T-helper 1 cell treated with Interleukin-12 subunit alpha and Interleukin-12 subunit beta and Interleukin-4 antibody, amounts not matched to agents 30 μg/mL and 1 μg/mL, for 36 hours (primary cell): ENCODE data around the gene ADAMTS7.
"Not testable (repeated sequence)": the region's sequence is repeated elsewhere in the genome, so short reads cannot be mapped to it uniquely, and the experiment has no call there.

ENCODE experiments used
- H3K27ac Mint-ChIP-seq: one replicate; pipeline ENCODE4 v1.8.0; 2021; ENCODE audit warnings: mild to moderate bottlenecking, mixed read lengths
- H3K27me3 Mint-ChIP-seq: one replicate; pipeline ENCODE4 v1.8.0; 2021; ENCODE audit warnings: low read depth, mixed read lengths
- H3K36me3 Mint-ChIP-seq: one replicate; pipeline ENCODE4 v1.8.0; 2021; ENCODE audit warnings: low read depth, mixed read lengths
- H3K4me1 Mint-ChIP-seq: one replicate; pipeline ENCODE4 v1.8.0; 2021; ENCODE audit warnings: low read depth, mixed read lengths
- H3K4me3 Mint-ChIP-seq: one replicate; pipeline ENCODE4 v1.8.0; 2021; ENCODE audit warnings: mild to moderate bottlenecking, moderate library complexity, mixed read lengths
- H3K9me3 Mint-ChIP-seq: one replicate; pipeline ENCODE4 v1.8.0; 2021; ENCODE audit warnings: mixed read lengths

Gene ADAMTS7

DNA sequence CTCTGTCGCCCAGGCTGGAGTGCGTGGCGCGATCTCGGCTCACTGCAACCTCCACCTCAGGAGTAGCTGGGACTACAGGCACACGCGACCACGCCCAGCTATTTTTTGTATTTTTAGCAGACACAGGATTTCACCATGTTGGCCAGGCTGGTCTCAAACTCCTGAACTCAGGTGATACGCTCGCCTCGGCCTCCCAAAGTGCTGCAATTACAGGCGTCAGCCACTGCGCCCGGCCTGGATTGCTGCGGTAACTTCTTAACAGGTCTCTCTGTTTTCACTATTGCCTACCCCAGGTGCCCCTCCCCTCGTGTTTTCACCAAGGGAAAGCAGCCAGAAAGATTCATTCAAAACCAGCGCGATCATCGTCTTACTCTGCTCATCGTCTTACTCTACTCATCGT, 10.5 kb downstream of the ADAMTS7 start:
- Mint-ChIP-seq H3K27ac (no peak overlapping the region), H3K4me1 (no peaks in the 10 kb centered on the region), H3K4me3 (no peak overlapping the region), H3K9me3 (no peaks in the 10 kb centered on the region), H3K27me3 (no peaks in the 10 kb centered on the region), H3K36me3 (no peaks in the 10 kb centered on the region)

DNA sequence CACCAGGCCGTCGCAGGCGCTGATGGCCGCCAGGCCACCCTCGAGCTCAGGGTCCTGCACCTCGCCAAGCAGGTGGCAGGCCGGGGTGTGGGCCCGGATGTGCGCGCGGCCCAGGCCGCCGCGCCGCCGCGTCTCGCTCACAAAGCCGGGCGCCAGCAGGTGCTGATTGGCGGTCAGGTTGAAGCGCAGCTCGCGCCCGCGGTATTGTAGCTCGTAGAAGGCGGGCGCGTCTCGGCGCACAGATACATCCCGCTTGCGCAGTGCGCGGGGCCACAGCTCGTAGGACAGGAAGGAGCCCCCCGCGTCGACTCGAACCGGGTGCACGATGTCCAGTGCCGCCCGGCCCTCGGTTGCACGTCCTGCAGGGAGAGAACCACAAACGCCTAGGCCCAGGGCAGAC, 11.1 kb downstream of the ADAMTS7 start:
- H3K36me3 Mint-ChIP-seq = no peaks in the 10 kb centered on the region
- H3K4me1 Mint-ChIP-seq = no peaks in the 10 kb centered on the region
- H3K9me3 Mint-ChIP-seq = no peaks in the 10 kb centered on the region
- H3K4me3 Mint-ChIP-seq = no peak overlapping the region
- no peak overlapping the region for H3K27ac Mint-ChIP-seq
- no peaks in the 10 kb centered on the region for H3K27me3 Mint-ChIP-seq

- not testable (repeated sequence) for H3K36me3 Mint-ChIP-seq, H3K4me1 Mint-ChIP-seq, H3K9me3 Mint-ChIP-seq, H3K27ac Mint-ChIP-seq, H3K4me3 Mint-ChIP-seq, H3K27me3 Mint-ChIP-seq
Observed at GRCh38 chr15:78799102-78799501, 12.2 kb downstream of the ADAMTS7 start.

DNA sequence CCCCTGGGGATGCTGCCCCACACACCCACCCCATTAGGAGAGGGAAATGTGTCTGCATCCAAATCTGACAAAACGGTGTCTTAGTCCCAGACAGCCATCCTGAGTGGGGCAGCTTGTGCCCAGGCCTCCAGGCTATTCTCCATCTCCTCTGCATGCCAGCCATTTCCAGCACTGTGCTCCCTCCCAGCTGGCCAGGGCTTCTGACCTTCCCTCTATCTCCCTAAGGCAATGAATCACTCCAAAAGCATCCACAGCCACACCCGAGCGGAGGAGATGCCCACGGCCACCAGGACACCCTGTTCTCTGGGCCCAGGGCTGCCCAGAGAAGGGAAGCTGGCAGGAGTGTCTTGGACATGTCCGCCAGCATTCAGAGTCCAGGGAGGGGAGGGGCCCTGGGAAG, 12.9 kb downstream of the ADAMTS7 start:
- not testable (repeated sequence) for H3K27me3 Mint-ChIP-seq, H3K27ac Mint-ChIP-seq, H3K36me3 Mint-ChIP-seq, H3K4me3 Mint-ChIP-seq, H3K4me1 Mint-ChIP-seq, H3K9me3 Mint-ChIP-seq

DNA sequence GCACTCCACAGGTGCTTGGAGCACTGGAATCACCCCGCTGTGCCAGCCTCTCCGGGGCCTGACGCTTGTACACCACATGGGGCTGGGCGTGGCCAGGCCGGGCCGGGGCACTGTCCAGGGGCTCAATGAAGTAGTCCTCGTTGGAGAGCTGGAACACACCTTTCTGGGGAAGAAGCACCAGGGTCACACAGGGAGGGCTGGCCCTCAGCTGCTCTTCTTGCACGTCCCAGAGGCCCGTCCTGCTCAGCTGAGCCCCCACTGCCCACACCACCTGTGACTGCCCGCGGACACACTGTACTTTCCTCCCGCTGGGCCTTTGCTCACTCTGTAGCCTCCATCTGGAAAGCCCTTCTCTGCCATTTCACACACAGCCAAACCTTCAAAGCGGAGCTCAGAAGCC, 13.3 kb downstream of the ADAMTS7 start:
- H3K27me3 Mint-ChIP-seq = no peaks in the 10 kb centered on the region
- H3K4me1 Mint-ChIP-seq = no peaks in the 10 kb centered on the region
- H3K9me3 Mint-ChIP-seq = no peaks in the 10 kb centered on the region
- H3K4me3 Mint-ChIP-seq = no peak overlapping the region
- no peak overlapping the region for H3K27ac Mint-ChIP-seq
- H3K36me3 Mint-ChIP-seq = no peaks in the 10 kb centered on the region

- no peaks in the 10 kb centered on the region for H3K4me1 Mint-ChIP-seq
- H3K9me3 Mint-ChIP-seq = no peaks in the 10 kb centered on the region
Observed at GRCh38 chr15:78796510-78796909, 14.8 kb downstream of the ADAMTS7 start.

DNA sequence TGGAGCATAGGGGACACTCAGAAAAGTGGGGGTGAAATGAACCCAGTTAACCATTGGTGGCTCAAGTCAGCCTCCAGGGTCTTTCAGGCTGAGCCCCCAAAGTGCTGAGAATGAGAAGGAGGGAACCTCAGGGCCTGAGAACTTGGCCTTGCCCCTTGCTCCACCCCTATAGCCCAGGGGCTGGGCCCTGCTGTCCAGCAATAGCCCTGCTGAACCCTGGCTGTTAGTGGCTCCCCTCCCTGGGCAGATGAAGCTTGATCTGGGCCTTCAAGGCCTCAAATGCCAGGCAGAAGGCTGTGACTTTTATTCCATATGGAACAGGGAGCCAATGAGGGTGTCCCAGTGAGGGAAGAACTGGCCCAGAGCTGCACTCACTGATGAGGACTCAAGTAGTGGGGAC, 16.2 kb downstream of the ADAMTS7 start:
- Mint-ChIP-seq H3K27me3 (no peaks in the 10 kb centered on the region), H3K27ac (no peak overlapping the region), H3K9me3 (no peaks in the 10 kb centered on the region), H3K4me1 (peaks cover 2% of the 10 kb centered on the region), H3K4me3 (no peak overlapping the region), H3K36me3 (no peaks in the 10 kb centered on the region)

More at GRCh38 chr15:78796510-78796909, 14.8 kb downstream of the ADAMTS7 start:
- Mint-ChIP-seq H3K27ac (no peak overlapping the region), H3K36me3 (no peaks in the 10 kb centered on the region), H3K4me3 (no peak overlapping the region), H3K27me3 (no peaks in the 10 kb centered on the region)

DNA sequence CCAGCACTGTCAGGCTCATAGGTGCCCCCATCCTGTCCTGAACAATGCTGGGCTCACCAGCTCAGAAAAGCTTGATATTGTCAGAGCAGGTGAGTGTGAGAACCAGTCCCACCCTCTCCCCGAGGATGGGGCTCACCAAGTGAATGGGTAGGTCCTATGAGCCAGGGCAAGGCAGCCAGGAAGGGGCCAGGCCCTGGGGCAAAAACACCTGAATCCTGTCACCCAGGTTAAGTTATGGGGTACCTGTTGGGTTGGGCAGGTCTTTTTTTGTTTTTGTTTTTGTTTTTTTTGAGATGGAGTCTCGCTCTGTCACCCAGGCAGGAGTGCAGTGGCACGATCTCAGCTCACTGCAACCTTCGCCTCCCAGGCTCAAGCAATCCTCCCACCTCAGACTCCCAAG, 16.8 kb downstream of the ADAMTS7 start:
- H3K36me3 Mint-ChIP-seq, H3K4me1 Mint-ChIP-seq, H3K27ac Mint-ChIP-seq, H3K4me3 Mint-ChIP-seq, H3K9me3 Mint-ChIP-seq, H3K27me3 Mint-ChIP-seq: not testable (repeated sequence)

DNA sequence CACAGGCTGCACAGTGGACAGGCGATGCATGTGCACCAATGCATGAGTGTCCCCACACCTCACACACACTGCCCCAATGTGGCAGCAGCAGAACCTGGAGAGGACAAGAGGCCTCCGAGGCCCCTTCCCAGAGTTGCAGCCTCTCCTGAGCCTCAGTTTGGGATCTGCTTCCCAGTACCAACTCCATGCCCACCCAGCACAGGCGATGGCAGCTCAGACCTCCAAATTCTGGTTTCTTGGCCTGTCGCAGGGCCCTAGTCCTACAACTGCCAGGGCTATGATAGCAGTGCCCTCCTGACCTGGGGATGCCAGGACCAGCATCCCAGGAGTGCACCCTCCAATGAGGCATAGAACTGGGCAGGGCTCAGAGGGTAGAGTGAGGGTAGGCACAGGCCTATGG, 19.9 kb downstream of the ADAMTS7 start:
- no peak overlapping the region for H3K4me3 Mint-ChIP-seq
- no peaks in the 10 kb centered on the region for H3K36me3 Mint-ChIP-seq
- H3K27ac Mint-ChIP-seq = no peak overlapping the region
- H3K4me1 Mint-ChIP-seq = peaks cover 5% of the 10 kb centered on the region
- H3K27me3 Mint-ChIP-seq = peaks cover 3% of the 10 kb centered on the region
- H3K9me3 Mint-ChIP-seq = no peaks in the 10 kb centered on the region

GRCh38 chr15:78790027-78790426, 21.2 kb downstream of the ADAMTS7 start:
- H3K4me3 Mint-ChIP-seq = no peak overlapping the region
- peak overlapping the region; percentile 5 for H3K27ac Mint-ChIP-seq
- peaks cover 5% of the 10 kb centered on the region for H3K4me1 Mint-ChIP-seq
- peaks cover 7% of the 10 kb centered on the region for H3K27me3 Mint-ChIP-seq
- H3K36me3 Mint-ChIP-seq = no peaks in the 10 kb centered on the region
- H3K9me3 Mint-ChIP-seq = peaks cover under 1% of the 10 kb centered on the region

DNA sequence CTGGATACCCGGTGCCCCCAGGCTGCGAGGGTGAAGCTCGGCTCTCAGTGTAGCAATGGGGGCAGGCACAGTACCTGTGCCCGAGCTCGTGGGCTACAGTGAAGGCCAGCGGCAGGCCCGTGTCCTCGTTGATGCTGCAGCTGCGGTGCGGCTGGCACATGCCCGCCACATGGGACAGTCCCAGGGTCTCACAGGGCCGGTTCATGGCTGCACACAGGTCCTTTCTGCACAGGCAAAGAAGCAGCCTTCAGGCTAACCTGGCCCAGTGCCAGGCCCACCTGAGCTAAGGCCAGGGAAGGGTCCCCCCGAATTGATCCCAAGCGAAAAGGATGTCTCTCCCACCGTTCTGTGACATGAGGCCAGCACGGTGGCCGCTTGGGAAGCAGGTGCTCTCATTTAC, 21.6 kb downstream of the ADAMTS7 start:
- Mint-ChIP-seq H3K36me3 (no peaks in the 10 kb centered on the region), H3K9me3 (peaks cover 4% of the 10 kb centered on the region), H3K27me3 (peaks cover 11% of the 10 kb centered on the region), H3K27ac (no peak overlapping the region), H3K4me3 (no peak overlapping the region), H3K4me1 (peaks cover 5% of the 10 kb centered on the region)

DNA sequence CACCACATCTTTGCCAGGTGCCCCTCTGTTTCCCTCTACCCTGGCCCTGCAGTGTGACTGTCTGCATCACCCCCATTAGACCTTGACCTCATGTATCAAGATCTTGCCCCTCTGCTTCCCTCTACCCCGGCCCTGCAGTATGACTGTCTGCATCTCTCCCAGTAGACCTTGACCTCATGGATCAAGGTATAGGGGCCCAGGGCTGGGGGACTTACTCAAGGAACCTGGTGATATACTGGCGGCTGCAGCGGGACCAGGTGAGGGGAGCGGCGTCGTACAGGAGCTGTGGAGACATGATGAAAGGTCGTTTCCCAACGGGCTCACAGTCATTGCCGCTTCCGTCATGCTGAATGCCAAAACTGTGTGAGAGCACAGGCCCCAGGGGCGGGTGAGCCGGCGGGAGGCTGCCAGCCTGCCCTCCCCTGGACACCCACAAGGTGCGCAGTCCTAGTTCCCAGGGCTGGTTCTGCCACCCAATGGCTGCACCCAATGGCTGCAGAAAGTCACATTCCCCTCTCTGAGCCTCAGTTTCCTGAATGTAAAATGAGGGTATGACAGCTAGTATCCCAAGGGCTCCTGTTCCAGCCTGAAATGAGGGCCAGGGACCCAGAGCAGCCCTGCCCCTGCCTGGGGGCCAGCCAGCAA, 23.1 kb downstream of the ADAMTS7 start:
- H3K36me3 Mint-ChIP-seq = no peaks in the 10 kb centered on the region
- peaks cover 5% of the 10 kb centered on the region for H3K4me1 Mint-ChIP-seq
- H3K4me3 Mint-ChIP-seq = no peak overlapping the region
- H3K27me3 Mint-ChIP-seq = peaks cover 14% of the 10 kb centered on the region
- peaks cover 4% of the 10 kb centered on the region for H3K9me3 Mint-ChIP-seq
- no peak overlapping the region for H3K27ac Mint-ChIP-seq

DNA sequence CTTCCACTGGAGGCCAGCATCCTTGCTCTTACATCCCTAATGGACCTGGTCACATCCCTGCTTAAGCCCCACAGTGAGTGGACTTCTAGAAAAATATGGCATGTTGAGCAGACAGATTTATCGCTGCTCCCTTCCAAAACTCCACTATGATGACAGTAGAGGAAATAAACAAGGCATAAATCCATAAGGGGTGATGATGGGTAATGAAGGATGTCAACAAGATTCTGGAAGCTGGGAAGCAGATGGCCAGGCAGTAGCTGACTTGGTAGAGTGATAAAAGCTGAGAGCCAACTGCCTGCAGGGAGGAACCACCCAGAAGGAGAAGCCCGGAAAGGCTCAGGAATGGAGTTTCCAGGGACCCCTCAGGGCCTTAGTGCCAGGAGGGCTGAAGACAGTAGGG, 28.9 kb downstream of the ADAMTS7 start:
- not testable (repeated sequence) for H3K4me1 Mint-ChIP-seq, H3K36me3 Mint-ChIP-seq, H3K9me3 Mint-ChIP-seq, H3K27ac Mint-ChIP-seq, H3K4me3 Mint-ChIP-seq
- peaks cover 14% of the 10 kb centered on the region for H3K27me3 Mint-ChIP-seq

DNA sequence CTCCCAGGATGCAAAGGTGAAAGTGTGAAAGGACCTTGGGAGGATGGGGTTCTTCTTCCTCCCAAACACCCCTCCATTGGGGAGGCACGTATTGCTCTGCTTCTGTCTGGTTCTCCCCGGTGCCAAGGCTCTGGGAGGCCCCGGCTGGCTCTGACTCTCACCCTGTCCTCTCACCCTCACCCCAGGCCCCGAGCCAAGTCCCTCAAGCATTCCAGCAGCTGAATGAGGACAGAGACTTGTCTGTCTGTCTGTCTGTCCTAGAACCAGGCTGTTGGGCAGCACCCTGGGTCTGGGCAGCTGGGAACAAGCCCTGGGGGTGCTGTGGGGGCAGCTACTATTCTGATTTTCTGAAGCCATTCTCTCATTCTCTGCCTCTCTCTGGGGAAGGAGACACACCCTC, 29.9 kb downstream of the ADAMTS7 start:
- not testable (repeated sequence) for H3K9me3 Mint-ChIP-seq, H3K27ac Mint-ChIP-seq, H3K36me3 Mint-ChIP-seq, H3K4me3 Mint-ChIP-seq, H3K4me1 Mint-ChIP-seq
- H3K27me3 Mint-ChIP-seq = peaks cover 11% of the 10 kb centered on the region

GRCh38 chr15:78779975-78780374, 31.3 kb downstream of the ADAMTS7 start:
- not testable (repeated sequence) for H3K4me3 Mint-ChIP-seq, H3K9me3 Mint-ChIP-seq, H3K27me3 Mint-ChIP-seq, H3K36me3 Mint-ChIP-seq, H3K4me1 Mint-ChIP-seq, H3K27ac Mint-ChIP-seq

DNA sequence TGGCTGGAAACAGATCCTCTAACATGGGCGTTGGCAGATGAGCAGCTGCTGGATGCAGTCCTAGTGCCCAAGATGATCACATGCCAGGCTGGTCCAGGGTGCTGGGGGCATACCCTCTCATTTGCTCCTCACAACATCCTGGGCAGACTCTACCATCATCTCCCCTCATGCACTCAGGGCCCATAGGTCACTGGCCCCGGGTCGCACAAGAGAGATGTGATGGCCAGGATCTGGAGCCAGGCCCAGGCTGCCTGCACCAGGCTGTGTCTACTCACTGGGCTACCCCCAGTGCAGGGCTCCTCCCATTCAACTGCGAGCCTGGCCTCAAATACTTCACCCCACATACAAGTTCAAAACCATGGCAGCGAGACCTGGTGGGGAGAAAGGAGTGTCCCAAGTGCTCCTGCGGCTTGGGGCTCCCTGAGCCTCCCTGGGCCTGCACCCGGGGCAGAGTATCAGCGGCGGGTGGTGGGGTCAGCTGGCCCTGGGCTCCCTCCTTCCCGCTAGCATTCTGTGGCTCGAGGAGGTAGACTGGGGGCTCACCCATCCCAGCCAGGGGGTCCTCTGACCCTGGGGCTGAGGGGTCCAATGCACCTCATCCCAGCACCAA, 32.0 kb downstream of the ADAMTS7 start:
- not testable (repeated sequence) for H3K36me3 Mint-ChIP-seq

More for the DNA sequence above, 32.0 kb downstream of the ADAMTS7 start:
- not testable (repeated sequence) for H3K4me3 Mint-ChIP-seq, H3K27me3 Mint-ChIP-seq, H3K4me1 Mint-ChIP-seq, H3K27ac Mint-ChIP-seq, H3K9me3 Mint-ChIP-seq
